Measurements from ENCODE around the gene MESP2.

MESP2 gene

GRCh38 chr15:89765694-89766093, 10.4 kb upstream of the MESP2 start:
- TF ChIP-seq ZFX (IDR thresholded peaks at IDR 0.05; ENCODE audit: borderline replicate concordance), result no peak
- H3K27ac ChIP-seq, result no peak overlapping the region

- no peak for TF ChIP-seq CTCF (IDR thresholded peaks at IDR 0.05)
- TF ChIP-seq ZFX (IDR thresholded peaks at IDR 0.05; ENCODE audit: borderline replicate concordance), result no peak
Observed at GRCh38 chr15:89766357-89767311, 9.5 kb upstream of the MESP2 start.

GRCh38 chr15:89767411-89767915, 8.7 kb upstream of the MESP2 start:
- TF ChIP-seq ZFX (IDR thresholded peaks at IDR 0.05; ENCODE audit: borderline replicate concordance), result no peak
- no peak for TF ChIP-seq CTCF (IDR thresholded peaks at IDR 0.05)
- H3K27ac ChIP-seq, result no peak overlapping the region

More at GRCh38 chr15:89766357-89767311, 9.5 kb upstream of the MESP2 start:
- no peak overlapping the region for H3K27ac ChIP-seq

GRCh38 chr15:89768071-89768500, 8.0 kb upstream of the MESP2 start:
- no peak for TF ChIP-seq CTCF (IDR thresholded peaks at IDR 0.05)
- no peak for TF ChIP-seq ZFX (IDR thresholded peaks at IDR 0.05; ENCODE audit: borderline replicate concordance)
- no peak overlapping the region; the same call in 1 of the 2 replicates for H3K27ac ChIP-seq

GRCh38 chr15:89769366-89769765, 6.8 kb upstream of the MESP2 start:
- no peak for TF ChIP-seq CTCF (IDR thresholded peaks at IDR 0.05)
- no peak for TF ChIP-seq ZFX (IDR thresholded peaks at IDR 0.05; ENCODE audit: borderline replicate concordance)

GRCh38 chr15:89770041-89770440, 6.1 kb upstream of the MESP2 start:
- H3K27ac ChIP-seq, result no peak overlapping the region
- TF ChIP-seq CTCF (IDR thresholded peaks at IDR 0.05) (no peak), ZFX (IDR thresholded peaks at IDR 0.05; ENCODE audit: borderline replicate concordance) (no peak)

More at GRCh38 chr15:89769366-89769765, 6.8 kb upstream of the MESP2 start:
- no peak overlapping the region for H3K27ac ChIP-seq

- H3K27ac ChIP-seq, result no peak overlapping the region
- TF ChIP-seq CTCF (IDR thresholded peaks at IDR 0.05), result peak; percentile 34
- no peak for TF ChIP-seq ZFX (IDR thresholded peaks at IDR 0.05; ENCODE audit: borderline replicate concordance)
Observed at GRCh38 chr15:89772932-89773583, 3.1 kb upstream of the MESP2 start.

Measured in 22Rv1 (cell line).